Sigmoid colon (tissue), 7 donors: ENCODE results near the gene SUSD6. TPM values are rescaled to one million over a fixed set of nuclear protein-coding genes. Genes with fewer than 3 reads are reported as not detected.

Experiments used
- DNase-seq: peaks from one replicate; pipeline ENCODE4 v3.0.0-alpha.2; 2019
- H3K27ac ChIP-seq, 4 donors: fragments of 200-600 bp; sonication (generic); one replicate each; pipeline ENCODE4 v1.5.1; 2016 to 2019; ENCODE audit warnings: mild to moderate bottlenecking in 1 of 4
- H3K27me3 ChIP-seq, 3 donors: fragments of 200-600 bp; sonication (generic); one replicate each; pipeline ENCODE4 v1.5.1; 2019; ENCODE audit warnings: mild to moderate bottlenecking in 1 of 3
- H3K36me3 ChIP-seq, 4 donors: fragments of 200-600 bp; sonication (generic); one replicate each; pipeline ENCODE4 v1.5.1; 2016 to 2019
- H3K4me1 ChIP-seq, 4 donors: fragments of 200-600 bp; sonication (generic); one replicate each; pipeline ENCODE4 v1.5.1; 2017 to 2019
- H3K4me3 ChIP-seq, 4 donors: fragments of 200-600 bp; sonication (generic); one replicate each; pipeline ENCODE4 v1.5.1; 2017 to 2019; ENCODE audit warnings: mild to moderate bottlenecking in 2 of 4, moderate library complexity in 1 of 4
- H3K9me3 ChIP-seq, 4 donors: fragments of 200-600 bp in 3 of 4; sonication (generic) in 3 of 4; one replicate each; pipeline versions ENCODE4 v1.5.1 to v1.6.1; 2013 to 2019
- CTCF ChIP-seq, 4 experiments: fragments of 450-650 bp in 3 of 4; fragments of 200-600 bp in 1 of 4; IDR thresholded peaks; one replicate each; pipeline ENCODE4 v1.5.1; 2016 to 2019; ENCODE audit warnings: antibody characterized with exemption in 4 of 4, mild to moderate bottlenecking in 3 of 4, moderate library complexity in 2 of 4
- EP300 ChIP-seq, 4 donors: sonication (generic); formaldehyde crosslinking; IDR thresholded peaks; one replicate each; pipeline ENCODE4 v1.6.1; 2017; ENCODE audit warnings: antibody characterized with exemption in 4 of 4
- POLR2A ChIP-seq, 2 donors: fragments of 450-650 bp; IDR thresholded peaks; one replicate each; pipeline ENCODE4 v1.6.1; 2016; ENCODE audit warnings: antibody characterized with exemption in 2 of 2, mild to moderate bottlenecking in 2 of 2, moderate library complexity in 2 of 2
- POLR2AphosphoS5 ChIP-seq, 4 donors: sonication (generic); formaldehyde crosslinking; IDR thresholded peaks; one replicate each; pipeline ENCODE4 v1.6.1; 2017; ENCODE audit warnings: antibody characterized with exemption in 4 of 4
- WGBS, 2 donors: extraction: QIAGEN DNeasy Blood & Tissue Kit; methylation state at CpG; one replicate each; pipeline ENCODE4 v1.1.7; 2013; 5-methylcytosine and 5-hydroxymethylcytosine counted together
- intact Hi-C: fragments of 100-400 bp; cut with DNase I; formaldehyde crosslinking; loops from one replicate; pipeline ENCODE4 v1.15.1; 2023
- polyA plus RNA-seq, 3 donors: library from polyadenylated mRNA; stranded (reverse); fragments of 200-250 nt; gene quantifications; one replicate each; pipeline ENCODE4 v1.2.3, GENCODE V29; 2013
- total RNA-seq, 4 donors: library from RNA; depleted of rRNA; stranded (reverse); fragments of >200 nt; gene quantifications; one replicate each; pipeline ENCODE4 v1.1.0, GENCODE V29; 2016
- donor health status: healthy with polysubstance abuse.
- donor health status: Bipolar disorder and iron deficiency.
- donor health status: healthy.

The SUSD6 gene
- total and polyA plus RNA-seq, 7 donors: 5.4 to 62.0 (median 13.9) TPM

GRCh38 chr14:69699748-69700303 lies 88.4 kb downstream of the SUSD6 start:
- 66 to 81% methylated on average over 6 of the region's 6 CpGs for WGBS, 2 donors
- Histone ChIP-seq H3K9me3 (no peaks in the 10 kb centered on the region), H3K4me1 (peaks cover 0 to 54% (median 52%) of the 10 kb centered on the region in 4 donors), H3K4me3 (no peak overlapping the region), H3K27ac (no peak overlapping the region), H3K36me3 (peaks cover 0 to 12% (median 5%) of the 10 kb centered on the region in 4 donors), H3K27me3 (no peaks in the 10 kb centered on the region)
- TF ChIP-seq EP300 (IDR thresholded peaks at IDR 0.05) (no peak), CTCF (IDR thresholded peaks at IDR 0.05) (no peak), POLR2AphosphoS5 (IDR thresholded peaks at IDR 0.05) (no peak), POLR2A (IDR thresholded peaks at IDR 0.05) (no peak)
- no peak for DNase-seq
- intact Hi-C loops: no loop called here

GRCh38 chr14:69700575-69700974 lies 89.2 kb downstream of the SUSD6 start:
- Histone ChIP-seq H3K36me3 (peaks cover 0 to 20% (median 6%) of the 10 kb centered on the region in 4 donors), H3K9me3 (no peaks in the 10 kb centered on the region), H3K27me3 (no peaks in the 10 kb centered on the region), H3K27ac (no peak overlapping the region), H3K4me3 (no peak overlapping the region), H3K4me1 (peaks cover 0 to 47% (median 44%) of the 10 kb centered on the region in 4 donors)
- TF ChIP-seq POLR2AphosphoS5 (IDR thresholded peaks at IDR 0.05) (no peak), POLR2A (IDR thresholded peaks at IDR 0.05) (no peak), EP300 (IDR thresholded peaks at IDR 0.05) (no peak)
- DNase-seq: no peak
- WGBS, 2 donors: 64 to 86% methylated on average over 2 of the region's 2 CpGs
- intact Hi-C loops: no loop called here

DNA sequence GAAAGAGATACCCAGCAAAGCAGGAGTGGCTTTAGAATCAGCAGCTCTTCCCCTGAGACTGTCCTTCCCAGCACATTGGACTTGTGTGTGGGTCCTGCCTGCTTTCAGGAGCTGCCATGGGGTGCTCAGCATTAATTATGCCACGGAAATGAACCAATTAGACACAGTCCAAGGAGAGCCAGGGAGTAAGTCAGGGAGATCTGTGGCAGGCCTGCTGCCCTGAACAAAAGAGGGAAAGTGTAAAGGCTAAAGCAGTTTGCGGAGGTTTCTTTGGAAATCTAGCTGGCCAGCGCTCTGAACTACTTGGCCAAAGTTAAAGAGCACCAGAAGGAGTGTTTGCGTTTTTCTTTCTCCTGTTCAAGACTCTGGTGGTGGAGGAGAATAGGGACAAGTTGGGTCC lies 89.9 kb downstream of the SUSD6 start:
- Histone ChIP-seq H3K4me1 (peaks cover 0 to 40% (median 37%) of the 10 kb centered on the region in 4 donors), H3K9me3 (no peaks in the 10 kb centered on the region), H3K36me3 (peaks cover 0 to 27% (median 8%) of the 10 kb centered on the region in 4 donors), H3K27me3 (no peaks in the 10 kb centered on the region), H3K27ac (no peak overlapping the region), H3K4me3 (no peak overlapping the region)
- intact Hi-C loops: no loop called here
- DNase-seq: no peak
- 87 to 92% methylated on average over 4 of the region's 4 CpGs for WGBS, 2 donors
- TF ChIP-seq EP300 (IDR thresholded peaks at IDR 0.05) (no peak), POLR2A (IDR thresholded peaks at IDR 0.05) (no peak), CTCF (IDR thresholded peaks at IDR 0.05) (no peak), POLR2AphosphoS5 (IDR thresholded peaks at IDR 0.05) (no peak)

DNA sequence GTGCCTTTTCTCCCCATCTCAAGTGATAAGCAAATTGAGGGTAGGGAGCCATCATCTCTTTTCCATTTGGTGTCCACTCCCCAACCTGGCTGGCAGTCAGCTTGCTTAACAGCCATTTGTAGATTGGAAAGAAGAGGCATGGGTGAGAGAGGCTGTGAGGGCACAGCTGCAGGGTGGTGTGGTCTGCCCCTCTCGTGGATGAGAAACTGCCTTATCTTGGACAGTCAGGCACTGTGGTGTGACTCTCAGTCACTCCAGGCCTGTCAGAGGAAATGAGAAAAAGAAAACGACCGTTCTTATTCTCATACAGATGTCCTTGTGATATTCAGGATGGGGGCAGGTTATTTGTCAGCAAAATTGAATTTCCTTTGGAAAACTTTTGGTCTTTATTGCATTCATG lies 90.5 kb downstream of the SUSD6 start:
- TF ChIP-seq EP300 (IDR thresholded peaks at IDR 0.05): no peak
- H3K27me3 ChIP-seq: no peaks in the 10 kb centered on the region
- no peaks in the 10 kb centered on the region for H3K9me3 ChIP-seq
- H3K27ac ChIP-seq: no peak overlapping the region
- DNase-seq: no peak
- intact Hi-C loops: loop anchor here (2.0 kb wide), 1 partner anchor 17 kb away; no protein-coding TSS in a partner anchor
- H3K4me1 ChIP-seq: peaks cover 0 to 34% (median 31%) of the 10 kb centered on the region in 4 donors
- WGBS, 2 donors: 53 to 79% methylated on average over 3 of the region's 3 CpGs
- H3K4me3 ChIP-seq: no peak overlapping the region
- peaks cover 0 to 33% (median 9%) of the 10 kb centered on the region in 4 donors for H3K36me3 ChIP-seq

GRCh38 chr14:69703047-69704039 lies 91.9 kb downstream of the SUSD6 start:
- TF ChIP-seq CTCF (IDR thresholded peaks at IDR 0.05) (no peak), POLR2AphosphoS5 (IDR thresholded peaks at IDR 0.05) (no peak), EP300 (IDR thresholded peaks at IDR 0.05) (no peak), POLR2A (IDR thresholded peaks at IDR 0.05) (no peak)
- Histone ChIP-seq H3K27me3 (no peaks in the 10 kb centered on the region), H3K4me1 (peaks cover 0 to 29% (median 22%) of the 10 kb centered on the region in 4 donors), H3K9me3 (no peaks in the 10 kb centered on the region), H3K27ac (peak overlapping the region in 2 of 4 donors; percentile 14 to 25), H3K4me3 (no peak overlapping the region), H3K36me3 (peaks cover 0 to 48% (median 12%) of the 10 kb centered on the region in 4 donors)
- intact Hi-C loops: loop anchor here (2.0 kb wide), 1 partner anchor 19 kb away; no protein-coding TSS in a partner anchor
- 62 to 85% methylated on average over 12 of the region's 12 CpGs for WGBS, 2 donors
- DNase-seq: no peak
